ENCODE data around the gene TNFAIP8. TPM values are rescaled to one million over a fixed set of nuclear protein-coding genes. Genes with fewer than 3 reads are reported as not detected.
A peak's percentile ranks its signal among the peaks of the same experiment; 100 is the strongest.

Gene TNFAIP8
- total RNA-seq, 2 experiments from 2014 or later, result 121 to 122 TPM

GRCh38 chr5:119357270-119357669 is 1.5 kb downstream of the TNFAIP8 start:
- Mint-ChIP-seq H3K4me1 (peaks cover 84% of the 10 kb centered on the region), H3K27me3 (no peaks in the 10 kb centered on the region)

GRCh38 chr5:119357808-119358529 is 2.1 kb downstream of the TNFAIP8 start:
- DNase-seq (no peak), ATAC-seq (ENCODE audit: low read depth) (no peak)
- peaks cover 84% of the 10 kb centered on the region for H3K4me1 Mint-ChIP-seq
- H3K9me3 Mint-ChIP-seq, result no peaks in the 10 kb centered on the region
- H3K36me3 Mint-ChIP-seq, result peaks cover 20% of the 10 kb centered on the region
- peak overlapping the region; percentile 90 for H3K4me3 Mint-ChIP-seq
- POLR2A ChIA-PET, result interaction anchor here (0.7 to 3.9 kb wide), 5 partner anchors 12 to 88 kb away, joined by 4 to 32 read pairs (median 7); no protein-coding TSS in a partner anchor
- H3K27me3 Mint-ChIP-seq, result no peaks in the 10 kb centered on the region
- H3K27ac Mint-ChIP-seq, result peak overlapping the region; percentile 81

More at GRCh38 chr5:119357270-119357669, 1.5 kb downstream of the TNFAIP8 start:
- no peaks in the 10 kb centered on the region for H3K9me3 Mint-ChIP-seq
- H3K36me3 Mint-ChIP-seq, result peaks cover 21% of the 10 kb centered on the region
- ATAC-seq (ENCODE audit: low read depth) (no peak), DNase-seq (no peak)
- peak overlapping the region; percentile 81 for H3K27ac Mint-ChIP-seq
- POLR2A ChIA-PET, result interaction anchor here (0.7 to 3.9 kb wide), 7 partner anchors 10 to 87 kb away, joined by 3 to 32 read pairs (median 6); no protein-coding TSS in a partner anchor
- H3K4me3 Mint-ChIP-seq, result peak overlapping the region; percentile 90

GRCh38 chr5:119358530-119358900 is 2.7 kb downstream of the TNFAIP8 start:
- peaks cover 84% of the 10 kb centered on the region for H3K4me1 Mint-ChIP-seq
- POLR2A ChIA-PET, result no interaction called here
- ATAC-seq (ENCODE audit: low read depth), result no peak

GRCh38 chr5:119358901-119359603 is 3.2 kb downstream of the TNFAIP8 start:
- H3K27ac Mint-ChIP-seq, result peak overlapping the region; percentile 76
- DNase-seq (no peak), ATAC-seq (ENCODE audit: low read depth) (no peak)
- peaks cover 84% of the 10 kb centered on the region for H3K4me1 Mint-ChIP-seq
- POLR2A ChIA-PET, result interaction anchor here (0.6 to 1.1 kb wide), 6 partner anchors 15 to 86 kb away, joined by 3 to 5 read pairs (median 3); no protein-coding TSS in a partner anchor
- H3K4me3 Mint-ChIP-seq, result peak overlapping the region; percentile 4
- no peaks in the 10 kb centered on the region for H3K9me3 Mint-ChIP-seq
- peaks cover 24% of the 10 kb centered on the region for H3K36me3 Mint-ChIP-seq
- no peaks in the 10 kb centered on the region for H3K27me3 Mint-ChIP-seq

More at GRCh38 chr5:119358530-119358900, 2.7 kb downstream of the TNFAIP8 start:
- Mint-ChIP-seq H3K27me3 (no peaks in the 10 kb centered on the region), H3K36me3 (peaks cover 21% of the 10 kb centered on the region), H3K9me3 (no peaks in the 10 kb centered on the region), H3K27ac (peak overlapping the region; percentile 76), H3K4me3 (no peak overlapping the region)
- DNase-seq, result no peak

GRCh38 chr5:119359737-119360413 is 4.1 kb downstream of the TNFAIP8 start:
- POLR2A ChIA-PET, result interaction anchor here (0.6 to 1.8 kb wide), 7 partner anchors 16 to 87 kb away, joined by 3 to 5 read pairs (median 3); no protein-coding TSS in a partner anchor
- Mint-ChIP-seq H3K4me1 (peaks cover 78% of the 10 kb centered on the region), H3K27ac (peak overlapping the region; percentile 76), H3K36me3 (peaks cover 29% of the 10 kb centered on the region), H3K9me3 (no peaks in the 10 kb centered on the region), H3K4me3 (no peak overlapping the region), H3K27me3 (no peaks in the 10 kb centered on the region)
- ATAC-seq (ENCODE audit: low read depth) (no peak), DNase-seq (no peak)

GRCh38 chr5:119360905-119361593 is 5.2 kb downstream of the TNFAIP8 start:
- H3K36me3 Mint-ChIP-seq, result peaks cover 34% of the 10 kb centered on the region

GRCh38 chr5:119361594-119362125 is 5.8 kb downstream of the TNFAIP8 start:
- no peaks in the 10 kb centered on the region for H3K27me3 Mint-ChIP-seq

More at GRCh38 chr5:119360905-119361593, 5.2 kb downstream of the TNFAIP8 start:
- peaks cover 85% of the 10 kb centered on the region for H3K4me1 Mint-ChIP-seq
- ATAC-seq (ENCODE audit: low read depth) (no peak), DNase-seq (no peak)
- no peaks in the 10 kb centered on the region for H3K9me3 Mint-ChIP-seq
- H3K4me3 Mint-ChIP-seq, result no peak overlapping the region
- no peaks in the 10 kb centered on the region for H3K27me3 Mint-ChIP-seq
- POLR2A ChIA-PET, result interaction anchor here (0.6 to 1.8 kb wide), 2 partner anchors 17 to 20 kb away, joined by 4 to 5 read pairs; no protein-coding TSS in a partner anchor
- peak overlapping the region; percentile 76 for H3K27ac Mint-ChIP-seq

GRCh38 chr5:119362714-119363113 is 6.9 kb downstream of the TNFAIP8 start:
- H3K27me3 Mint-ChIP-seq, result no peaks in the 10 kb centered on the region
- peaks cover 35% of the 10 kb centered on the region for H3K36me3 Mint-ChIP-seq
- DNase-seq (no peak), ATAC-seq (ENCODE audit: low read depth) (no peak)
- no peaks in the 10 kb centered on the region for H3K9me3 Mint-ChIP-seq
- H3K4me1 Mint-ChIP-seq, result peaks cover 85% of the 10 kb centered on the region
- H3K27ac Mint-ChIP-seq, result peak overlapping the region; percentile 77
- H3K4me3 Mint-ChIP-seq, result peak overlapping the region; percentile 25
- POLR2A ChIA-PET, result interaction anchor here (0.8 to 1.5 kb wide), 5 partner anchors 15 to 29 kb away, joined by 3 to 7 read pairs (median 4); no protein-coding TSS in a partner anchor

More at GRCh38 chr5:119361594-119362125, 5.8 kb downstream of the TNFAIP8 start:
- Mint-ChIP-seq H3K9me3 (no peaks in the 10 kb centered on the region), H3K27ac (peak overlapping the region; percentile 57), H3K36me3 (peaks cover 37% of the 10 kb centered on the region), H3K4me3 (no peak overlapping the region), H3K4me1 (peaks cover 86% of the 10 kb centered on the region)
- DNase-seq, result no peak
- POLR2A ChIA-PET, result interaction anchor here (0.6 to 1.8 kb wide), 5 partner anchors 17 to 28 kb away, joined by 3 to 7 read pairs (median 4); no protein-coding TSS in a partner anchor
- no peak for ATAC-seq (ENCODE audit: low read depth)

- peaks cover 85% of the 10 kb centered on the region for H3K4me1 Mint-ChIP-seq
- ATAC-seq (ENCODE audit: low read depth) (peak; percentile 6), DNase-seq (no peak)
- no peaks in the 10 kb centered on the region for H3K9me3 Mint-ChIP-seq
- peaks cover 36% of the 10 kb centered on the region for H3K36me3 Mint-ChIP-seq
- peak overlapping the region; percentile 25 for H3K4me3 Mint-ChIP-seq
- H3K27me3 Mint-ChIP-seq, result no peaks in the 10 kb centered on the region
- POLR2A ChIA-PET, result interaction anchor here (0.8 to 2.1 kb wide), 5 partner anchors 14 to 30 kb away, joined by 3 to 7 read pairs (median 4); no protein-coding TSS in a partner anchor
- peak overlapping the region; percentile 77 for H3K27ac Mint-ChIP-seq
These were observed 7.5 kb downstream of the TNFAIP8 start for GRCh38 chr5:119363271-119363670.

- POLR2A ChIA-PET, result interaction anchor here (0.7 to 2.1 kb wide), 3 partner anchors 11 to 34 kb away, joined by 6 to 9 read pairs (median 7); no protein-coding TSS in a partner anchor
- Mint-ChIP-seq H3K27me3 (no peaks in the 10 kb centered on the region), H3K9me3 (no peaks in the 10 kb centered on the region), H3K4me1 (peaks cover 83% of the 10 kb centered on the region), H3K36me3 (peaks cover 37% of the 10 kb centered on the region), H3K27ac (peak overlapping the region; percentile 24), H3K4me3 (peak overlapping the region; percentile 25)
- DNase-seq, result no peak
- ATAC-seq (ENCODE audit: low read depth), result no peak
These were observed 8.1 kb downstream of the TNFAIP8 start for GRCh38 chr5:119363936-119364335.

- H3K27me3 Mint-ChIP-seq, result no peaks in the 10 kb centered on the region
- peak overlapping the region; percentile 91 for H3K27ac Mint-ChIP-seq
- peaks cover 74% of the 10 kb centered on the region for H3K4me1 Mint-ChIP-seq
- no peak for ATAC-seq (ENCODE audit: low read depth)
- no peak for DNase-seq
- peaks cover 42% of the 10 kb centered on the region for H3K36me3 Mint-ChIP-seq
- H3K4me3 Mint-ChIP-seq, result peak overlapping the region; percentile 61
- POLR2A ChIA-PET, result interaction anchor here (1.7 to 4.5 kb wide), 2 partner anchors 25 to 51 kb away, joined by 9 to 20 read pairs; no protein-coding TSS in a partner anchor
- H3K9me3 Mint-ChIP-seq, result no peaks in the 10 kb centered on the region
These were observed 10.2 kb downstream of the TNFAIP8 start for GRCh38 chr5:119365847-119366539.
